GM12878 (cell line): Measurements from ENCODE around the gene ERMN. TPM values are rescaled to one million over a fixed set of nuclear protein-coding genes. Genes with fewer than 3 reads are reported as not detected.

Experiments
- ATAC-seq: fragments of 200-7000 bp; cut with Tn5 transposase; 3 replicates; pipeline ENCODE4 v1.9.1; 2020; ENCODE audit warnings: mild to moderate bottlenecking, moderate library complexity
- BruUV-seq: library from RNA; stranded (reverse); fragments of 400-500 nt; replicated peaks from 2 replicates; lab custom pipeline; 2021; lab: Mats Ljungman, UMichigan
- CTCF ChIA-PET: fragments of 300-600 bp; sonication (Branson Sonifier 250); formaldehyde crosslinking; extraction: SDS; loops from one replicate; lab custom pipeline; 2021; ENCODE audit warnings: inconsistent platforms; lab: Yijun Ruan, JAX
- POLR2A ChIA-PET: fragments of 350-600 bp; formaldehyde crosslinking; extraction: SDS; loops from one replicate; lab custom pipeline; 2021; ENCODE audit warnings: inconsistent platforms; lab: Charles Lee
- RAD21 ChIA-PET: fragments of 300-600 bp; sonication (Branson Sonifier 250); formaldehyde crosslinking; loops from one replicate; lab custom pipeline; 2023; ENCODE audit warnings: antibody characterized with exemption; ENCODE audit not compliant: unreplicated experiment; lab: Charles Lee
- SMC1A ChIA-PET: fragments of 300-600 bp; sonication (Branson Sonifier 250); formaldehyde crosslinking; loops from one replicate; lab custom pipeline; 2023; ENCODE audit not compliant: unreplicated experiment, uncharacterized antibody; lab: Charles Lee
- DNase-seq: peaks from one replicate; pipeline ENCODE4 v3.0.0-alpha.2; 2011; ENCODE audit warnings: low read depth, low spot score
- FAIRE-seq: peaks from 3 replicates; lab custom pipeline; 2011; peaks lifted over from hg19 to GRCh38; lab: Jason Lieb, UNC
- H2AFZ ChIP-seq: 2 replicates; pipeline ENCODE4 v1.6.0; 2011; ENCODE audit warnings: low read depth, low read length, control low read depth; ENCODE audit not compliant: control insufficient read depth
- H3K27ac ChIP-seq: 2 replicates; pipeline ENCODE4 v1.5.1; 2011; ENCODE audit warnings: control low read depth; ENCODE audit not compliant: control insufficient read depth, insufficient read depth
- H3K27me3 ChIP-seq, 2 experiments: replicated peaks in 1 of 2; 2 replicates each; pipeline versions ENCODE4 v1.6.0 to v1.6.1; 2011; ENCODE audit warnings: low read length in 1 of 2; ENCODE audit not compliant: control insufficient read depth in 2 of 2, insufficient read depth in 2 of 2
- H3K36me3 ChIP-seq, 2 experiments: 2 replicates each; pipeline ENCODE4 v1.5.1; 2011; ENCODE audit warnings: low read length in 1 of 2; ENCODE audit not compliant: control insufficient read depth in 2 of 2, insufficient read depth in 2 of 2
- H3K4me1 ChIP-seq: 2 replicates; pipeline ENCODE4 v1.6.1; 2011; ENCODE audit warnings: mild to moderate bottlenecking, low read length, moderate library complexity, mixed read lengths; ENCODE audit not compliant: control insufficient read depth, insufficient read depth
- H3K4me2 ChIP-seq: 2 replicates; pipeline ENCODE4 v1.6.0; 2011; ENCODE audit warnings: control low read depth; ENCODE audit not compliant: control insufficient read depth, insufficient read depth
- H3K4me3 ChIP-seq: fragments of 200-600 bp; sonication (generic); 2 replicates; pipeline ENCODE4 v1.5.1; 2016
- H3K79me2 ChIP-seq: 2 replicates; pipeline ENCODE4 v1.6.0; 2011; ENCODE audit warnings: low read length; ENCODE audit not compliant: control insufficient read depth, insufficient read depth
- H3K9ac ChIP-seq: 2 replicates; pipeline ENCODE4 v1.8.0; 2011; ENCODE audit warnings: low read length, control low read depth, mixed read lengths; ENCODE audit not compliant: control insufficient read depth, insufficient read depth
- H3K9me3 ChIP-seq: replicated peaks from 3 replicates; pipeline ENCODE4 v1.5.1; 2011; ENCODE audit warnings: mild to moderate bottlenecking, low read length; ENCODE audit not compliant: control insufficient read depth, insufficient read depth
- H4K20me1 ChIP-seq: 2 replicates; pipeline ENCODE4 v1.6.0; 2011; ENCODE audit not compliant: control insufficient read depth, insufficient read depth
- BMI1 ChIP-seq: fragments of 450-650 bp; IDR thresholded peaks from 2 replicates; pipeline ENCODE4 v1.6.1; 2016; ENCODE audit warnings: mild to moderate bottlenecking, moderate library complexity, borderline replicate concordance
- MTA2 ChIP-seq: fragments of 450-650 bp; IDR thresholded peaks from 2 replicates; pipeline ENCODE4 v1.6.1; 2016; ENCODE audit warnings: low read depth, mild to moderate bottlenecking, moderate library complexity
- NR2C2 ChIP-seq: IDR thresholded peaks from 2 replicates; pipeline ENCODE4 v1.6.1; 2011; ENCODE audit warnings: borderline replicate concordance, low read depth; ENCODE audit not compliant: control insufficient read depth, insufficient read length
- SIN3A ChIP-seq: IDR thresholded peaks from 2 replicates; pipeline ENCODE4 v1.6.1; 2012; ENCODE audit warnings: low read depth, low read length, improper control_type of control experiment
- ZNF217 ChIP-seq: fragments of 450-650 bp; IDR thresholded peaks from 2 replicates; pipeline ENCODE4 v1.6.1; 2017; ENCODE audit warnings: antibody characterized with exemption, mild to moderate bottlenecking
- WGBS: methylation state at CpG from one replicate; pipeline ENCODE4 v1.1.6; 2016; ENCODE audit warnings: low lambda C conversion rate; ENCODE audit not compliant: insufficient replicate concordance, insufficient coverage; ENCODE audit errors: missing lambda C conversion rate; 5-methylcytosine and 5-hydroxymethylcytosine counted together
- in situ Hi-C: fragments of 300-500 bp; cut with MboI; formaldehyde crosslinking; loops from 9 replicates; pipeline ENCODE4 v1.14.3; 2018; ENCODE audit warnings: mixed read lengths
- intact Hi-C: fragments of 100-400 bp; cut with micrococcal nuclease; formaldehyde crosslinking; loops from one replicate; pipeline ENCODE4 v1.14.2; 2022; ENCODE audit not compliant: unreplicated experiment
- polyA plus RNA-seq, 11 experiments: library from polyadenylated mRNA; depleted of rRNA in 4 of 11; unstranded in 6 of 11; stranded (reverse) in 5 of 11; fragments of >200 nt; fragmentation: Nextera tagmentation in 4 of 11; fragmentation: Illumina TruSeq in 1 of 11; extraction: Ambion mirVana in 4 of 11; extraction: Trizol in 1 of 11; gene quantifications; 1 replicate in 1 of 11; 2 replicates in 10 of 11; pipeline versions ENCODE4 v1.2.1 to v1.2.3, GENCODE V29; 2011 to 2016; ENCODE audit warnings: inconsistent platforms in 2 of 11, missing spikeins in 2 of 11, low read depth in 1 of 11
- total RNA-seq, 4 experiments: library from RNA; depleted of rRNA in 3 of 4; stranded (reverse); fragments of >200 nt in 3 of 4; fragmentation: Illumina TruSeq in 1 of 4; extraction: Trizol in 1 of 4; gene quantifications; 2 replicates each; pipeline versions ENCODE4 v1.2.1 to v1.2.3, GENCODE V29; 2013 to 2021
- TF ChIP-seq, protein P1 (sequence below), 3 experiments: IDR thresholded peaks in 2 of 3; conservative IDR thresholded peaks in 1 of 3; 2 replicates each; pipeline ENCODE4 v1.5.1; 2011; ENCODE audit warnings: low read depth in 3 of 3, low read length in 3 of 3, mild to moderate bottlenecking in 3 of 3, control low read depth in 2 of 3, moderate library complexity in 2 of 3, inconsistent platforms in 1 of 3, mixed read lengths in 1 of 3; ENCODE audit not compliant: control insufficient read depth in 2 of 3, insufficient read depth in 1 of 3; ENCODE audit errors: extremely low read depth in 1 of 3

Gene ERMN
- total and polyA plus RNA-seq, 10 of the 15 experiments (the other 5 are each of a cell fraction or from before 2014, with no cell fraction given): 0.26 to 5.3 (median 1.5) TPM

DNA sequence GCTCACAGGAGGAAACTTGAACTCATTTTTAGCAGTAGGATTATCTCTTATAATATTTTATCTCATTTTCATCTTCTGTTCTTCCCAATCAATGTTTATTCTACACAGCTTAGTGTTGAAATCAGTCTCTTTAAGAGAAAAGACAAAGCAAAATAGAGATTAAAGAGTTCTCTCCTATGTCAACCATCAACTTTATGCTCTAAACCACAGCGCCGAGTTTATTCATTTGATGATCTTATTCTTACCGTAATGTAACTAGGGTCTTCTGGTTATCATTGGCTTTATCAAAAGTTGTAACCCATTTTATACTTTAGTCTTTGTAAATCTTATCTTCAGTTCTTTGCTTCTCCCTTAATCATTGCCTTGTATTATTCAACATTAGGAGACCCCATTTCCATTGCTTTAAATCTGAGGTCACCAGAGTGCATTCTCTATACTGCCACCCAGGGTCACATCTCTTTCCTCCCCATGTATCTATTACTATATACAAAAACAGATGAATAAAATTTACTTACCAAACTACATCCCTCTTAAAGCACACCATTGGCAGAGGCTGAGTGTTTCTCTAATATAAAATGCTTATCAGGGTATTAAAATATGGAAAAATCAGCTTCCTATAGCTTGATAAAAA, 22.8 kb upstream of the ERMN start:
- Histone ChIP-seq H3K9ac (no peak overlapping the region), H3K4me3 (no peak overlapping the region), H3K4me2 (no peak overlapping the region), H4K20me1 (no peaks in the 10 kb centered on the region), H2AFZ (no peak overlapping the region), H3K27ac (no peak overlapping the region), H3K36me3 (no peaks in the 10 kb centered on the region), H3K4me1 (no peaks in the 10 kb centered on the region), H3K79me2 (no peaks in the 10 kb centered on the region), H3K27me3 (no peaks in the 10 kb centered on the region), H3K9me3 (peaks cover 18% of the 10 kb centered on the region; the same call in 2 of the 3 replicates)
- ChIA-PET POLR2A (no interaction called here), RAD21 (no interaction called here), SMC1A (interaction anchor here (1.4 to 3.2 kb wide), 7 partner anchors 10 to 144 kb away, joined by 3 to 18 read pairs (median 4); no protein-coding TSS in a partner anchor), CTCF (interaction anchor here (0.6 to 5.0 kb wide), 7 partner anchors 12 to 248 kb away, joined by 3 to 76 read pairs (median 3); partner anchors contain the start of gene ERMN)
- 94% methylated on average over 3 of the region's 3 CpGs for WGBS
- DNase-seq: no peak
- FAIRE-seq: no peak
- intact Hi-C loops: no loop called here
- ATAC-seq: no peak
- BruUV-seq: no TSS peak
- TF ChIP-seq NR2C2: no peak
- TF ChIP-seq, protein P1, sequence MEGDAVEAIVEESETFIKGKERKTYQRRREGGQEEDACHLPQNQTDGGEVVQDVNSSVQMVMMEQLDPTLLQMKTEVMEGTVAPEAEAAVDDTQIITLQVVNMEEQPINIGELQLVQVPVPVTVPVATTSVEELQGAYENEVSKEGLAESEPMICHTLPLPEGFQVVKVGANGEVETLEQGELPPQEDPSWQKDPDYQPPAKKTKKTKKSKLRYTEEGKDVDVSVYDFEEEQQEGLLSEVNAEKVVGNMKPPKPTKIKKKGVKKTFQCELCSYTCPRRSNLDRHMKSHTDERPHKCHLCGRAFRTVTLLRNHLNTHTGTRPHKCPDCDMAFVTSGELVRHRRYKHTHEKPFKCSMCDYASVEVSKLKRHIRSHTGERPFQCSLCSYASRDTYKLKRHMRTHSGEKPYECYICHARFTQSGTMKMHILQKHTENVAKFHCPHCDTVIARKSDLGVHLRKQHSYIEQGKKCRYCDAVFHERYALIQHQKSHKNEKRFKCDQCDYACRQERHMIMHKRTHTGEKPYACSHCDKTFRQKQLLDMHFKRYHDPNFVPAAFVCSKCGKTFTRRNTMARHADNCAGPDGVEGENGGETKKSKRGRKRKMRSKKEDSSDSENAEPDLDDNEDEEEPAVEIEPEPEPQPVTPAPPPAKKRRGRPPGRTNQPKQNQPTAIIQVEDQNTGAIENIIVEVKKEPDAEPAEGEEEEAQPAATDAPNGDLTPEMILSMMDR (IDR thresholded peaks at IDR 0.05 in 2 of 3, conservative IDR thresholded peaks at IDR 0.05 in 1 of 3; ENCODE audit: control insufficient read depth in 2 of 3, extremely low read depth in 1 of 3, insufficient read depth in 1 of 3, low read depth in 3 of 3, low read length in 3 of 3): no peak
- no peak for TF ChIP-seq BMI1
- TF ChIP-seq MTA2: no peak
- TF ChIP-seq SIN3A: no peak
- no peak for TF ChIP-seq ZNF217
- in situ Hi-C loops: no loop called here
